ENCODE results near the gene UGT1A6. TPM values are rescaled to one million over a fixed set of nuclear protein-coding genes. Genes with fewer than 3 reads are reported as not detected.

Gene UGT1A6
- total and polyA plus RNA-seq, 8 donors = 0.05 to 0.69 TPM; not detected in 6

GRCh38 chr2:233818639-233819621 lies 126.2 kb downstream of the UGT1A6 start:
- DNase-seq (peak in 3 of 6 donors; percentile 4 to 29 (median 28)), FAIRE-seq (no peak), ATAC-seq (no peak)
- H3K27ac ChIP-seq = no peak overlapping the region
- 69% methylated on average over 17 of the region's 17 CpGs for WGBS, 2 donors
- intact Hi-C loops (cut with DNase I) = no loop called here
- H3K9me3 ChIP-seq = no peaks in the 10 kb centered on the region
- no peaks in the 10 kb centered on the region for H3K4me1 ChIP-seq
- H3K4me3 ChIP-seq = no peak overlapping the region
- no peaks in the 10 kb centered on the region for H3K27me3 ChIP-seq
- no peak for TF ChIP-seq CTCF (IDR thresholded peaks at IDR 0.05)
- no peaks in the 10 kb centered on the region for H3K36me3 ChIP-seq

- WGBS, 2 donors = 68 to 82% methylated on average over 18 of the region's 18 CpGs
- DNase-seq (peak in 2 of 6 donors; percentile 5 to 39), ATAC-seq (no peak), FAIRE-seq (no peak)
- H3K4me3 ChIP-seq = no peak overlapping the region
- no peaks in the 10 kb centered on the region for H3K9me3 ChIP-seq
- no peaks in the 10 kb centered on the region for H3K36me3 ChIP-seq
- TF ChIP-seq CTCF (IDR thresholded peaks at IDR 0.05) = no peak
- no peaks in the 10 kb centered on the region for H3K27me3 ChIP-seq
- intact Hi-C loops (cut with DNase I) = no loop called here
- H3K4me1 ChIP-seq = no peaks in the 10 kb centered on the region
- H3K27ac ChIP-seq = no peak overlapping the region
Measured at GRCh38 chr2:233819884-233820773, 127.4 kb downstream of the UGT1A6 start.

DNA sequence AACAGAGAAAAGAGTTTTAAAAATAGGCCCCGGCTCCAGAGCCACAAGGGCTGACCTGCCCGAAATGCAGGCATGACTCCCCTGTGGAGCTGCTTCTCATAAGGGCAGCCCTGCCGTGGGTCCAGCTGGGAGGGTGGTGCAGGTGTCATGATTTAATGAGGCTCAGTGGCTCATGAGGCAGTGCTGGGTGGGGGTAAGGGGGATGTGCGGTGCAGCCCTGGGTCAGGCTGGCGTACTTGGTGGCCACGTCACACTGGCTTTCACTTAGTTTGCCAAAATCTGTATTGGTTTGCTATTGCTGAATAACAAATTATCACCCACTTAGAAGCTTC lies 128.1 kb downstream of the UGT1A6 start:
- DNase-seq = peak in 2 of 6 donors; percentile 7 to 16
- H3K27me3 ChIP-seq = no peaks in the 10 kb centered on the region
- H3K4me3 ChIP-seq = no peak overlapping the region
- intact Hi-C loops (cut with DNase I) = no loop called here
- H3K36me3 ChIP-seq = no peaks in the 10 kb centered on the region
- FAIRE-seq = no peak
- ATAC-seq = no peak
- 76 to 90% methylated on average over 6 of the region's 6 CpGs for WGBS, 2 donors
- no peak overlapping the region for H3K27ac ChIP-seq
- H3K4me1 ChIP-seq = no peaks in the 10 kb centered on the region
- no peaks in the 10 kb centered on the region for H3K9me3 ChIP-seq
- TF ChIP-seq CTCF (IDR thresholded peaks at IDR 0.05) = no peak

- intact Hi-C loops (cut with DNase I) = no loop called here
- Histone ChIP-seq H3K4me3 (no peak overlapping the region), H3K36me3 (no peaks in the 10 kb centered on the region), H3K27me3 (no peaks in the 10 kb centered on the region), H3K4me1 (no peaks in the 10 kb centered on the region), H3K27ac (no peak overlapping the region), H3K9me3 (no peaks in the 10 kb centered on the region)
- peak in 2 of 6 donors; percentile 6 to 8 for DNase-seq
- no peak for ATAC-seq
- WGBS, 2 donors = 85 to 86% methylated on average over 3 of the region's 3 CpGs
- no peak for TF ChIP-seq CTCF (IDR thresholded peaks at IDR 0.05)
- no peak for FAIRE-seq
Measured at GRCh38 chr2:233821196-233821595, 128.5 kb downstream of the UGT1A6 start.
